AG09319 (cell line): Measurements from ENCODE around the gene KRTAP21-1.
"Not testable (repeated sequence)": the region's sequence is repeated elsewhere in the genome, so short reads cannot be mapped to it uniquely, and the experiment has no call there.

Experiments
- DNase-seq: peaks from one replicate; pipeline ENCODE4 v3.0.0-alpha.2; 2010; ENCODE audit warnings: low read depth; ENCODE audit errors: extremely low read depth
- CTCF ChIP-seq: IDR thresholded peaks from 2 replicates; pipeline ENCODE4 v1.5.1; 2011; ENCODE audit warnings: low read depth, mild to moderate bottlenecking, inconsistent platforms, low read length, moderate library complexity

KRTAP21-1 gene

GRCh38 chr21:30755328-30755727 is at the start of gene KRTAP21-1:
TSS of gene KRTAP21-1 (minus strand) at chr21:30755428. CDS start at chr21:30755378, 50 bp downstream.
- not testable (repeated sequence) for DNase-seq

GRCh38 chr21:30800605-30801004 is 45.4 kb upstream of the KRTAP21-1 start:
- no peak for DNase-seq
- no peak for TF ChIP-seq CTCF

- DNase-seq, result no peak
- TF ChIP-seq CTCF, result no peak
Measured at GRCh38 chr21:30793581-30794314, 38.5 kb upstream of the KRTAP21-1 start.

- TF ChIP-seq CTCF, result no peak
Measured at GRCh38 chr21:30779249-30779648, 24.0 kb upstream of the KRTAP21-1 start.

GRCh38 chr21:30769724-30770431 is 14.7 kb upstream of the KRTAP21-1 start:
- TF ChIP-seq CTCF, result no peak
- DNase-seq, result no peak

More at GRCh38 chr21:30779249-30779648, 24.0 kb upstream of the KRTAP21-1 start:
- no peak for DNase-seq

- no peak for DNase-seq
- TF ChIP-seq CTCF, result no peak
Measured at GRCh38 chr21:30760776-30761175, 5.5 kb upstream of the KRTAP21-1 start.

- no peak for TF ChIP-seq CTCF
- no peak for DNase-seq
Measured at GRCh38 chr21:30758306-30758705, 3.1 kb upstream of the KRTAP21-1 start.
